SW480 (cell line): Measurements from ENCODE around the gene PLEK.
"Not testable (repeated sequence)": the region's sequence is repeated elsewhere in the genome, so short reads cannot be mapped to it uniquely, and the experiment has no call there.

ENCODE experiments used
- DNase-seq: peaks from one replicate; pipeline ENCODE4 v3.0.0-alpha.2; 2016; ENCODE audit warnings: low spot score

PLEK gene

GRCh38 chr2:68384485-68385107 is 19.5 kb downstream of the PLEK start:
- no peak for DNase-seq

GRCh38 chr2:68385220-68385906 is 20.3 kb downstream of the PLEK start:
- no peak for DNase-seq

GRCh38 chr2:68385907-68386287 is 20.8 kb downstream of the PLEK start:
- DNase-seq: no peak

- no peak for DNase-seq
These were observed 21.3 kb downstream of the PLEK start for GRCh38 chr2:68386365-68386764.

GRCh38 chr2:68387408-68388350 is 22.6 kb downstream of the PLEK start:
- peak; percentile 36 for DNase-seq

GRCh38 chr2:68388358-68388757 is 23.3 kb downstream of the PLEK start:
- no peak for DNase-seq

GRCh38 chr2:68388772-68389171 is 23.7 kb downstream of the PLEK start:
- DNase-seq: no peak

GRCh38 chr2:68390114-68390513 is 25.0 kb downstream of the PLEK start:
- no peak for DNase-seq

GRCh38 chr2:68390586-68390985 is 25.5 kb downstream of the PLEK start:
- no peak for DNase-seq

- no peak for DNase-seq
These were observed 26.0 kb downstream of the PLEK start for GRCh38 chr2:68391099-68391498.

- no peak for DNase-seq
These were observed 26.8 kb downstream of the PLEK start for GRCh38 chr2:68391869-68392268.

- DNase-seq: no peak
These were observed 31.0 kb downstream of the PLEK start for GRCh38 chr2:68396093-68396492.

- not testable (repeated sequence) for DNase-seq
These were observed 32.7 kb downstream of the PLEK start for GRCh38 chr2:68397704-68398263.

- DNase-seq: no peak
These were observed 38.1 kb downstream of the PLEK start for GRCh38 chr2:68403199-68403644.

- no peak for DNase-seq
These were observed 39.1 kb downstream of the PLEK start for GRCh38 chr2:68404164-68404563.

GRCh38 chr2:68404893-68405799 is 40.1 kb downstream of the PLEK start:
- DNase-seq: no peak

GRCh38 chr2:68411397-68412126 is 46.5 kb downstream of the PLEK start:
- DNase-seq: no peak

- DNase-seq: no peak
These were observed 47.2 kb downstream of the PLEK start for GRCh38 chr2:68412127-68412819.

GRCh38 chr2:68413466-68413865 is 48.4 kb downstream of the PLEK start:
- DNase-seq: no peak

- DNase-seq: no peak
These were observed 49.4 kb downstream of the PLEK start for GRCh38 chr2:68414452-68414851.
